Measurements from ENCODE around the gene PARP16.
A peak's percentile ranks its signal among the peaks of the same experiment; 100 is the strongest.

DNA sequence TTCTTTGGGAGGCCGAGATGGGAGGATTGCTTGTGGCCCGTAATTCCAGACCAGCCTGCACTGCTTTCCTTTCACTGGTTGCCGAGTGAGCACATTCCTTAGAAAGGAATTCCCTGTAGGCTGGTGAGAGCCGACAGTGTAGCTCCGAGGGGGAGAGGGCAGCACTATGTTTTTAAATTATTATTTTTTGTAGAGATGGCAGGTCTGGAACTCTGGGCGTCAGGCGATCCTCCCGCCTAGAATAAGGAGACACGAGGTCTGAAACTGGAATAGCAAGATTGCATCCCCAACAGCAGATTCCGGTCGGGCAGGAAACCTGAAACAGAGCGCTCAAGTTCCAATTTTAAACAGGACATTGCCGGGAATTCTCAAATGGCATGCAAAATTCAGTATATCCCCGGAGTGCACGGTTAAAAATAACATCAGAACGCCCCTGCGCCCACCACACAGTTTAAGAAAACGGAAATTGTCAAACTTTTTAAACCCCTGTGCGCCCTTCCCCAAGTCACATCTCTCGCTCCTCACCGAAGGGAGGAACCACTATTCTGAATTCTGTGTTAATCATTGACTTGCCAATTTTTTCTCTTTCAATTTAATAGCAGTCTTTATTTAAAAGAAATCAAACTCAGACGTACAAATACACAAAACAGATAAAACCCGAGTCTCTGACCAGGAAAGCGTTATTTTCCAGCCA lies 17.2 kb upstream of the PARP16 start:
- TF ChIP-seq, protein P1, sequence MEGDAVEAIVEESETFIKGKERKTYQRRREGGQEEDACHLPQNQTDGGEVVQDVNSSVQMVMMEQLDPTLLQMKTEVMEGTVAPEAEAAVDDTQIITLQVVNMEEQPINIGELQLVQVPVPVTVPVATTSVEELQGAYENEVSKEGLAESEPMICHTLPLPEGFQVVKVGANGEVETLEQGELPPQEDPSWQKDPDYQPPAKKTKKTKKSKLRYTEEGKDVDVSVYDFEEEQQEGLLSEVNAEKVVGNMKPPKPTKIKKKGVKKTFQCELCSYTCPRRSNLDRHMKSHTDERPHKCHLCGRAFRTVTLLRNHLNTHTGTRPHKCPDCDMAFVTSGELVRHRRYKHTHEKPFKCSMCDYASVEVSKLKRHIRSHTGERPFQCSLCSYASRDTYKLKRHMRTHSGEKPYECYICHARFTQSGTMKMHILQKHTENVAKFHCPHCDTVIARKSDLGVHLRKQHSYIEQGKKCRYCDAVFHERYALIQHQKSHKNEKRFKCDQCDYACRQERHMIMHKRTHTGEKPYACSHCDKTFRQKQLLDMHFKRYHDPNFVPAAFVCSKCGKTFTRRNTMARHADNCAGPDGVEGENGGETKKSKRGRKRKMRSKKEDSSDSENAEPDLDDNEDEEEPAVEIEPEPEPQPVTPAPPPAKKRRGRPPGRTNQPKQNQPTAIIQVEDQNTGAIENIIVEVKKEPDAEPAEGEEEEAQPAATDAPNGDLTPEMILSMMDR (IDR thresholded peaks at IDR 0.05): peak in 1 of 12 donors; percentile 82
- no peak for TF ChIP-seq POLR2A (IDR thresholded peaks at IDR 0.05)
